Chondrocyte (in vitro differentiated cells): ENCODE measurements around the gene TSPAN18. TPM values are rescaled to one million over a fixed set of nuclear protein-coding genes. Genes with fewer than 3 reads are reported as not detected.
A peak's percentile ranks its signal among the peaks of the same experiment; 100 is the strongest.

ENCODE experiments used
- DNase-seq: peaks from one replicate; pipeline ENCODE4 v3.0.0; 2021; ENCODE audit warnings: mixed read lengths, low spot score
- H3K27ac Mint-ChIP-seq: one replicate; pipeline ENCODE4 v1.8.0; 2021; ENCODE audit warnings: mild to moderate bottlenecking, moderate library complexity, mixed read lengths; ENCODE audit not compliant: unreplicated experiment
- H3K27me3 Mint-ChIP-seq: 2 replicates; pipeline ENCODE4 v1.8.0; 2021; ENCODE audit warnings: low read depth, mixed read lengths
- H3K36me3 Mint-ChIP-seq: 2 replicates; pipeline ENCODE4 v1.8.0; 2021; ENCODE audit warnings: low read depth, mixed read lengths
- H3K4me1 Mint-ChIP-seq: 2 replicates; pipeline ENCODE4 v1.8.0; 2021; ENCODE audit warnings: low read depth, mild to moderate bottlenecking, mixed read lengths
- H3K4me3 Mint-ChIP-seq: one replicate; pipeline ENCODE4 v1.8.0; 2021; ENCODE audit warnings: mild to moderate bottlenecking, moderate library complexity, mixed read lengths; ENCODE audit not compliant: unreplicated experiment
- H3K9me3 Mint-ChIP-seq: 2 replicates; pipeline ENCODE4 v1.8.0; 2021; ENCODE audit warnings: low read depth, mixed read lengths
- total RNA-seq: library from RNA; stranded (reverse); gene quantifications from 3 replicates; pipeline ENCODE4 v1.2.1, GENCODE V29; 2021
- TF ChIP-seq, protein P1 (sequence below): fragments of 200-600 bp; sonication (generic); IDR thresholded peaks from 2 replicates; pipeline ENCODE4 v1.5.0; 2021; ENCODE audit warnings: antibody characterized with exemption, mild to moderate bottlenecking, moderate library complexity

The TSPAN18 gene
- total RNA-seq, 1 donor from 2014 or later: 4.0 TPM

DNA sequence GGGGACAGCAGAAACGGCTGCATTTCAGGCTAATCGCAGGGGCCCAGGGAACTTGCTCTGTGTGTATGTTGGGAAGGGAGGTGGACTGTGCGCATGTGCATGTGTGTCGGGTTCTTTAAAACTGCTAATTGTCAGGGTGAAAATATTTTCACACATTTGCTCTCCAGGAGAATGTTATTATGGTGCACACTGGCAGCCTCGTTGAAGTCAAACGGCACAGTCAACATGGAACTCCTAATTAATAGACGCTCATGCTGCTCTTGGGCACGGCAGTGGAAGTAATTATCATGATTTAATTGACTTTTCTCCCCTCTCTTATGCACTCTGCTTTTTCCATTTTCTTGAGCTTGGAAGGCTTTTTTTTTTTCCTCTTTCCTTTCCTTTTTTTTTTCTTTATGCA, 92.6 kb downstream of the TSPAN18 start:
- TF ChIP-seq, protein P1, sequence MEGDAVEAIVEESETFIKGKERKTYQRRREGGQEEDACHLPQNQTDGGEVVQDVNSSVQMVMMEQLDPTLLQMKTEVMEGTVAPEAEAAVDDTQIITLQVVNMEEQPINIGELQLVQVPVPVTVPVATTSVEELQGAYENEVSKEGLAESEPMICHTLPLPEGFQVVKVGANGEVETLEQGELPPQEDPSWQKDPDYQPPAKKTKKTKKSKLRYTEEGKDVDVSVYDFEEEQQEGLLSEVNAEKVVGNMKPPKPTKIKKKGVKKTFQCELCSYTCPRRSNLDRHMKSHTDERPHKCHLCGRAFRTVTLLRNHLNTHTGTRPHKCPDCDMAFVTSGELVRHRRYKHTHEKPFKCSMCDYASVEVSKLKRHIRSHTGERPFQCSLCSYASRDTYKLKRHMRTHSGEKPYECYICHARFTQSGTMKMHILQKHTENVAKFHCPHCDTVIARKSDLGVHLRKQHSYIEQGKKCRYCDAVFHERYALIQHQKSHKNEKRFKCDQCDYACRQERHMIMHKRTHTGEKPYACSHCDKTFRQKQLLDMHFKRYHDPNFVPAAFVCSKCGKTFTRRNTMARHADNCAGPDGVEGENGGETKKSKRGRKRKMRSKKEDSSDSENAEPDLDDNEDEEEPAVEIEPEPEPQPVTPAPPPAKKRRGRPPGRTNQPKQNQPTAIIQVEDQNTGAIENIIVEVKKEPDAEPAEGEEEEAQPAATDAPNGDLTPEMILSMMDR: no peak
- Mint-ChIP-seq H3K4me1 (no peaks in the 10 kb centered on the region), H3K27me3 (peaks cover 8% of the 10 kb centered on the region), H3K27ac (no peak overlapping the region), H3K4me3 (no peak overlapping the region), H3K9me3 (peaks cover 3% of the 10 kb centered on the region), H3K36me3 (peaks cover 2% of the 10 kb centered on the region)
- no peak for DNase-seq

DNA sequence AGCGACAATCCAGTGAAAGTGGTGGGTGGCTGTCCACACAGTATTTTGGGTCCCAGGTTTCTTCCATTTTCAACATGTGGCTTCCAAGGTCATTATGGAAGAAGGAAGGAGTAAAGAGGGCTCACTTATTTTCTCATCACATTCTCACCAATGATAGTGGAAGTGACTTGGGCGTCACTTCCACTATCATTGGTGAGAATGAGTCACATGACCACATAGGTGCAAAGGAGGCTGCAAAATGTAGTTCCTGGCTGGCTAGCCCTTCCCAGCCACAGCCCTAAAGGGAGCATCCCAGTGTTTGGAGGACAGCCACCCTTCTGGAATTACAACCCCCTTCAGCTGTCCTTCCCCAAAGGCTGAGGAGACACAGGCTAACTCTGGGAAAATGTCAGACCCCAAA, 95.6 kb downstream of the TSPAN18 start:
- no peak for DNase-seq
- TF ChIP-seq, protein P1: no peak
- peaks cover 1% of the 10 kb centered on the region for H3K36me3 Mint-ChIP-seq

DNA sequence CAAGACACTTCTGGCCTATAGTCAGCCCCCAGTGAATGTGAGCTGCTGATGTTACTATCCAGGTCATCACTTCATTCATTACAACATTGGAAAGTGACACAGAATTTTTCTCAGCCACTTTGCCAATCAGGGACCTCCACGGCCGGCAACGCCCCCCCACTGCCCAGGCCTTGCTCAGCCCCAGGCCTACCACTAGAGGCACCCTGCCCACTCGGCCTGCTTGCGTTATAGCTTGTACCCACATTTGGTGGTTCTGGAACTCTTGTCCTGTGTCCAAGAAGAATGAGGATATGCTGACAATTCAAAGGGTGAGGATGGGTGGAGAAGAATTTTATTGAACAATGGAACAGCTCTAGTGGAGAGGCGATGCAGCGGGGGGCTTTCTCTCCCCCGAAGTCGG, 96.2 kb downstream of the TSPAN18 start:
- Mint-ChIP-seq H3K27me3 (peaks cover 12% of the 10 kb centered on the region), H3K27ac (no peak overlapping the region), H3K4me3 (no peak overlapping the region), H3K4me1 (no peaks in the 10 kb centered on the region), H3K9me3 (no peaks in the 10 kb centered on the region), H3K36me3 (no peaks in the 10 kb centered on the region)
- no peak for DNase-seq
- TF ChIP-seq, protein P1: peak; percentile 54

More for the DNA sequence above, 95.6 kb downstream of the TSPAN18 start:
- Mint-ChIP-seq H3K9me3 (peaks cover 2% of the 10 kb centered on the region), H3K27me3 (peaks cover 8% of the 10 kb centered on the region), H3K4me3 (no peak overlapping the region), H3K4me1 (no peaks in the 10 kb centered on the region), H3K27ac (no peak overlapping the region)

DNA sequence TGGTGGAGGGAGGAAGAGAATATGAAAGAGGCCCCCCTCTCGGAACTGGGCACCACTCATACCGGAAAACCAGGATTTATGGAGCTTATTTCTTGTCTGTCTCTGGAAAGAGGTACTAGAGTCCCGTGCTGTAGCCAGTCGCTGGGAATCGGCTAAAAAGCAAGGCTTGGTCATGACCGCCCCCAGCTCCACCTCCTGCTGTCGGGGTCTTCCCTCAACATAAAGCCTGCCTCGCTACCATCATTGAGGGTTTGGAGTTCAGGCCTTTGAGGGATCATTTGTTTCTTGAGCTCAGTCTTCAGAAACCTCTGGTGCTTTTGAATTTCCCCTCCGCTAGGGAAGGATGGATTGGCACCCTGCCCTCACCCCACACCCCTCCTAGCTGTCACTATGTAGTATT, 97.1 kb downstream of the TSPAN18 start:
- H3K27ac Mint-ChIP-seq: no peak overlapping the region
- TF ChIP-seq, protein P1: no peak
- DNase-seq: no peak
- no peaks in the 10 kb centered on the region for H3K36me3 Mint-ChIP-seq
- no peaks in the 10 kb centered on the region for H3K4me1 Mint-ChIP-seq
- peaks cover 14% of the 10 kb centered on the region for H3K27me3 Mint-ChIP-seq
- no peaks in the 10 kb centered on the region for H3K9me3 Mint-ChIP-seq
- H3K4me3 Mint-ChIP-seq: no peak overlapping the region

DNA sequence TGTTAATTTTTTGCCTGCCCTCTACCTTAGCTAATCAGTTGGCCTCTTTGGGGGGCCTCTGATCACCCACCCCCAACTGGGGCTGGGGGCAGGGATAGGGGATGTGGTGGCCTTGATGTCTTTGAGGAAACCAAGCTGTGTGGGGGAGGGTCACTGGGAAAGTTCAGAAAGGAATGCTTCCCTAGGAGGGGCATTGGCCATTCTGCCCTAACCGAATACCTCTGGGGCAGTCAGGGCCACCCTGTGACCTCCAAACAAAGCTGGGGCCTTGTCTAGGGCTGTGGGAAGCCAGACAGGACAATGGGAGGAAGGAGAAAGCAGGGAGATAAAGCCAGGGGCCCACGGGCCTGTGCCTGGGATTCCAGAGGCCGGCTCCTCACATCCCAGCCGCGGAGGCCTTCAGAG, 97.5 kb downstream of the TSPAN18 start:
- TF ChIP-seq, protein P1: no peak
- Mint-ChIP-seq H3K4me3 (no peak overlapping the region), H3K27me3 (peaks cover 13% of the 10 kb centered on the region), H3K4me1 (no peaks in the 10 kb centered on the region), H3K36me3 (no peaks in the 10 kb centered on the region), H3K9me3 (no peaks in the 10 kb centered on the region), H3K27ac (no peak overlapping the region)
- DNase-seq: no peak
